H9 (cell line): ENCODE results near the gene ARHGEF17. TPM values are rescaled to one million over a fixed set of nuclear protein-coding genes. Genes with fewer than 3 reads are reported as not detected.

ENCODE experiments used
- DNase-seq: peaks from one replicate; pipeline ENCODE4 v3.0.0-alpha.2; 2017
- H2AFZ ChIP-seq: one replicate; pipeline ENCODE4 v1.6.1; 2013; ENCODE audit warnings: mild to moderate bottlenecking, low read length, control low read depth, moderate library complexity
- H2AK5ac ChIP-seq: 2 replicates; pipeline ENCODE4 v1.6.1; 2013; ENCODE audit warnings: low read length, control low read depth, mixed read lengths; ENCODE audit not compliant: insufficient read length
- H2BK120ac ChIP-seq: one replicate; pipeline ENCODE4 v1.6.1; 2013; ENCODE audit warnings: low read depth, mild to moderate bottlenecking, low read length, control low read depth, inconsistent platforms; ENCODE audit not compliant: poor library complexity, severe bottlenecking
- H2BK12ac ChIP-seq: 2 replicates; pipeline ENCODE4 v1.6.1; 2013; ENCODE audit warnings: low read length, control low read depth, mixed read lengths, low read depth; ENCODE audit not compliant: insufficient read length
- H2BK15ac ChIP-seq: 2 replicates; pipeline ENCODE4 v1.6.1; 2013; ENCODE audit warnings: low read depth, low read length, control low read depth
- H2BK20ac ChIP-seq: one replicate; pipeline ENCODE4 v1.6.1; 2013; ENCODE audit warnings: low read depth, mild to moderate bottlenecking, low read length, control low read depth, inconsistent platforms; ENCODE audit not compliant: poor library complexity, severe bottlenecking
- H2BK5ac ChIP-seq: 2 replicates; pipeline ENCODE4 v1.6.1; 2013; ENCODE audit warnings: low read length, control low read depth, mixed read lengths; ENCODE audit not compliant: insufficient read length
- H3K14ac ChIP-seq: 2 replicates; pipeline ENCODE4 v1.6.1; 2013; ENCODE audit warnings: low read length, control low read depth; ENCODE audit not compliant: insufficient read depth
- H3K18ac ChIP-seq: 2 replicates; pipeline ENCODE4 v1.6.1; 2013; ENCODE audit warnings: low read depth, mild to moderate bottlenecking, mixed read lengths, low read length, control low read depth; ENCODE audit not compliant: insufficient read length
- H3K23ac ChIP-seq: 2 replicates; pipeline ENCODE4 v1.6.1; 2013; ENCODE audit warnings: low read length, control low read depth, mixed read lengths, low read depth; ENCODE audit not compliant: insufficient read length
- H3K23me2 ChIP-seq: 2 replicates; pipeline ENCODE4 v1.6.1; 2013; ENCODE audit warnings: low read depth, mild to moderate bottlenecking, mixed read lengths, low read length, control low read depth; ENCODE audit not compliant: insufficient read length, poor library complexity, severe bottlenecking
- H3K27ac ChIP-seq: 2 replicates; pipeline ENCODE4 v1.5.1; 2013; ENCODE audit warnings: low read length, control low read depth, mixed read lengths, low read depth; ENCODE audit not compliant: insufficient read length
- H3K27me3 ChIP-seq: 2 replicates; pipeline ENCODE4 v1.6.1; 2013; ENCODE audit warnings: low read length, control low read depth, inconsistent platforms; ENCODE audit not compliant: insufficient read depth
- H3K4ac ChIP-seq: 2 replicates; pipeline ENCODE4 v1.6.1; 2013; ENCODE audit warnings: low read depth, mild to moderate bottlenecking, control low read depth, inconsistent platforms, low read length, moderate library complexity
- H3K4me1 ChIP-seq: 2 replicates; pipeline ENCODE4 v1.6.1; 2013; ENCODE audit warnings: low read length, control low read depth, inconsistent platforms; ENCODE audit not compliant: insufficient read depth
- H3K4me2 ChIP-seq: 2 replicates; pipeline ENCODE4 v1.6.1; 2013; ENCODE audit warnings: low read length, control low read depth, mixed read lengths; ENCODE audit not compliant: insufficient read length, insufficient read depth
- H3K56ac ChIP-seq: 2 replicates; pipeline ENCODE4 v1.6.1; 2013; ENCODE audit warnings: low read depth, mild to moderate bottlenecking, mixed read lengths, low read length, control low read depth; ENCODE audit not compliant: insufficient read length
- H3K79me1 ChIP-seq: 2 replicates; pipeline ENCODE4 v1.6.1; 2013; ENCODE audit warnings: low read depth, mild to moderate bottlenecking, moderate library complexity, low read length, control low read depth, inconsistent platforms; ENCODE audit not compliant: insufficient read depth, poor library complexity, severe bottlenecking
- H3K79me2 ChIP-seq: 2 replicates; pipeline ENCODE4 v1.6.1; 2013; ENCODE audit warnings: low read length, control low read depth, inconsistent platforms; ENCODE audit not compliant: insufficient read depth
- H3K9ac ChIP-seq: 2 replicates; pipeline ENCODE4 v1.6.1; 2013; ENCODE audit warnings: low read length, control low read depth, mixed read lengths; ENCODE audit not compliant: insufficient read length; ENCODE audit errors: extremely low read depth
- H3K9me3 ChIP-seq: one replicate; pipeline ENCODE4 v1.6.1; 2013; ENCODE audit warnings: low read depth, low read length, inconsistent platforms; ENCODE audit not compliant: control insufficient read depth
- H3T11ph ChIP-seq: one replicate; pipeline ENCODE4 v1.6.1; 2013; ENCODE audit warnings: mild to moderate bottlenecking, low read length, control low read depth, inconsistent platforms
- H4K20me1 ChIP-seq: one replicate; pipeline ENCODE4 v1.6.1; 2013; ENCODE audit not compliant: control insufficient read depth, insufficient read length, insufficient read depth
- H4K5ac ChIP-seq: 2 replicates; pipeline ENCODE4 v1.6.1; 2013; ENCODE audit warnings: low read depth, mild to moderate bottlenecking, mixed read lengths, low read length, control low read depth; ENCODE audit not compliant: insufficient read length
- H4K8ac ChIP-seq: replicated peaks from 2 replicates; pipeline ENCODE4 v1.6.1; 2013; ENCODE audit warnings: low read length, control low read depth, mixed read lengths, low read depth; ENCODE audit not compliant: insufficient read length
- H4K91ac ChIP-seq: 2 replicates; pipeline ENCODE4 v1.6.1; 2013; ENCODE audit warnings: low read depth, mild to moderate bottlenecking, moderate library complexity, mixed read lengths, low read length, control low read depth; ENCODE audit not compliant: insufficient read length
- H3K27ac Mint-ChIP-seq, 3 experiments: 2 replicates in 2 of 3; 3 replicates in 1 of 3; pipeline ENCODE4 v1.8.0; 2020 to 2021; ENCODE audit warnings: mixed read lengths in 3 of 3, mild to moderate bottlenecking in 1 of 3, moderate library complexity in 1 of 3
- H3K27me3 Mint-ChIP-seq: 2 replicates; pipeline ENCODE4 v1.8.0; 2021; ENCODE audit warnings: low read depth, mild to moderate bottlenecking, moderate library complexity, mixed read lengths
- H3K36me3 Mint-ChIP-seq, 3 experiments: 2 replicates in 2 of 3; 3 replicates in 1 of 3; pipeline ENCODE4 v1.8.0; 2020 to 2021; ENCODE audit warnings: low read depth in 3 of 3, mixed read lengths in 3 of 3; ENCODE audit not compliant: insufficient read depth in 1 of 3
- H3K4me1 Mint-ChIP-seq, 2 experiments: 2 replicates each; pipeline ENCODE4 v1.8.0; 2020; ENCODE audit warnings: mixed read lengths in 2 of 2
- H3K4me3 Mint-ChIP-seq, 2 experiments: 2 replicates in 1 of 2; 3 replicates in 1 of 2; pipeline ENCODE4 v1.8.0; 2020 to 2021; ENCODE audit warnings: mild to moderate bottlenecking in 2 of 2, mixed read lengths in 2 of 2, moderate library complexity in 1 of 2
- H3K9me3 Mint-ChIP-seq, 2 experiments: 2 replicates in 1 of 2; 3 replicates in 1 of 2; pipeline ENCODE4 v1.8.0; 2020; ENCODE audit warnings: mild to moderate bottlenecking in 2 of 2, mixed read lengths in 2 of 2, moderate library complexity in 1 of 2
- WGBS: extraction: QIAGEN DNeasy Blood & Tissue Kit; methylation state at CpG from one replicate; pipeline ENCODE4 v1.1.7; 2013; ENCODE audit warnings: missing lambda C conversion rate, low lambda C conversion rate, mixed read lengths; ENCODE audit not compliant: insufficient read length; ENCODE audit errors: extremely low coverage; 5-methylcytosine and 5-hydroxymethylcytosine counted together
- total RNA-seq: library from RNA; stranded (reverse); gene quantifications from 2 replicates; pipeline ENCODE4 v1.2.1, GENCODE V29; 2021
- TF ChIP-seq, protein P1 (sequence below): fragments of 200-600 bp; sonication (generic); conservative IDR thresholded peaks from 3 replicates; pipeline ENCODE4 v1.8.0; 2021; ENCODE audit warnings: antibody characterized with exemption, mild to moderate bottlenecking

Gene ARHGEF17
- total RNA-seq, 1 experiment from 2014 or later = 7.4 TPM

DNA sequence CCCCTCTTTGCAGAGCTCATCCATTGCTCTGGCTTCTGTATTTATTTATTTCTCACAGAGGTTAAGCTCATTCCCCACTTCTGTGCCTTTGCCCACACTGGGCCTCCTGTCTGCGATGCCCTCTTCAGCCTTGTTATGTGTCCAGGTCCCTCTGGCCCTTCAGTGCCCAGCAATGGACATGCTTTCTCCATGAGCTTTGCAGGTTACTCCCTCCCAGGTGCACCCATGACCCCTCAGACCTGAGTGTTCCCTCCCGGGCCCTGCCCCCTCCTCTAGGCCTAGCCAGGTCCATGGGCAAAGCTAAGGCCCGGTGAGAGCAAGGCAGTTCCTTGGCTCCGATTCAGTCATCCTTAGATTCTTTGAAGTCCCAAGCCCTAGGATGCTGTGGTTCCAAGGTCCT is 17.5 kb upstream of the ARHGEF17 start:
- no peaks in the 10 kb centered on the region for H3K4me1 ChIP-seq
- no peak overlapping the region for H4K5ac ChIP-seq
- Mint-ChIP-seq H3K27me3 (peaks cover 67% of the 10 kb centered on the region), H3K27ac (no peak overlapping the region; a peak in 1 of 7 replicates), H3K4me1 (peaks cover 13 to 18% of the 10 kb centered on the region in 2 experiments), H3K36me3 (no peaks in the 10 kb centered on the region), H3K9me3 (no peaks in the 10 kb centered on the region), H3K4me3 (no peak overlapping the region)
- no peak overlapping the region for H3K14ac ChIP-seq
- no peak overlapping the region for H2BK12ac ChIP-seq
- no peak overlapping the region for H2BK120ac ChIP-seq
- H3K56ac ChIP-seq = no peak overlapping the region
- no peak overlapping the region for H3T11ph ChIP-seq
- no peak for DNase-seq
- no peaks in the 10 kb centered on the region; the same call in 1 of the 2 replicates for H3K27me3 ChIP-seq
- no CpG with 5 or more reads among the region's 4 CpGs for WGBS
- no peak overlapping the region for H2BK5ac ChIP-seq
- H3K4me2 ChIP-seq = no peak overlapping the region
- no peak overlapping the region for H2BK20ac ChIP-seq
- no peak overlapping the region for H3K9ac ChIP-seq
- H2AK5ac ChIP-seq = no peak overlapping the region
- H3K79me2 ChIP-seq = no peaks in the 10 kb centered on the region
- no peak overlapping the region for H3K18ac ChIP-seq
- no peak overlapping the region for H3K4ac ChIP-seq
- no peak overlapping the region for H2AFZ ChIP-seq
- H3K79me1 ChIP-seq = no peaks in the 10 kb centered on the region
- H4K20me1 ChIP-seq = no peaks in the 10 kb centered on the region
- H4K8ac ChIP-seq = no peak overlapping the region
- no peaks in the 10 kb centered on the region for H3K23me2 ChIP-seq
- TF ChIP-seq, protein P1, sequence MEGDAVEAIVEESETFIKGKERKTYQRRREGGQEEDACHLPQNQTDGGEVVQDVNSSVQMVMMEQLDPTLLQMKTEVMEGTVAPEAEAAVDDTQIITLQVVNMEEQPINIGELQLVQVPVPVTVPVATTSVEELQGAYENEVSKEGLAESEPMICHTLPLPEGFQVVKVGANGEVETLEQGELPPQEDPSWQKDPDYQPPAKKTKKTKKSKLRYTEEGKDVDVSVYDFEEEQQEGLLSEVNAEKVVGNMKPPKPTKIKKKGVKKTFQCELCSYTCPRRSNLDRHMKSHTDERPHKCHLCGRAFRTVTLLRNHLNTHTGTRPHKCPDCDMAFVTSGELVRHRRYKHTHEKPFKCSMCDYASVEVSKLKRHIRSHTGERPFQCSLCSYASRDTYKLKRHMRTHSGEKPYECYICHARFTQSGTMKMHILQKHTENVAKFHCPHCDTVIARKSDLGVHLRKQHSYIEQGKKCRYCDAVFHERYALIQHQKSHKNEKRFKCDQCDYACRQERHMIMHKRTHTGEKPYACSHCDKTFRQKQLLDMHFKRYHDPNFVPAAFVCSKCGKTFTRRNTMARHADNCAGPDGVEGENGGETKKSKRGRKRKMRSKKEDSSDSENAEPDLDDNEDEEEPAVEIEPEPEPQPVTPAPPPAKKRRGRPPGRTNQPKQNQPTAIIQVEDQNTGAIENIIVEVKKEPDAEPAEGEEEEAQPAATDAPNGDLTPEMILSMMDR = no peak
- H2BK15ac ChIP-seq = no peak overlapping the region
- no peaks in the 10 kb centered on the region for H3K9me3 ChIP-seq
- no peak overlapping the region for H3K27ac ChIP-seq
- no peak overlapping the region for H4K91ac ChIP-seq
- H3K23ac ChIP-seq = no peak overlapping the region
